ENCODE results near the gene DESI2.

GRCh38 chr1:244662599-244662998, 9.7 kb downstream of the DESI2 start:
- TF ChIP-seq ZBTB48 (tag by site-specific recombination; IDR thresholded peaks at IDR 0.05), result no peak
- TF ChIP-seq ELK4 (IDR thresholded peaks at IDR 0.05; ENCODE audit: borderline replicate concordance, low read depth, low read length), result no peak
- TF ChIP-seq CTCF (tag by site-specific recombination; IDR thresholded peaks at IDR 0.05), result no peak
- no peak for TF ChIP-seq ZNF292 (tag by site-specific recombination; IDR thresholded peaks at IDR 0.05; ENCODE audit: borderline replicate concordance, low read depth)
- TF ChIP-seq ZNF792 (tag by site-specific recombination; IDR thresholded peaks at IDR 0.05), result no peak
- no peak for TF ChIP-seq ZNF274 (IDR thresholded peaks at IDR 0.05; ENCODE audit: low read length)
- no peak for TF ChIP-seq ZNF274 (tag by site-specific recombination; IDR thresholded peaks at IDR 0.05; ENCODE audit: borderline replicate concordance)
- no peak for TF ChIP-seq YY1 (tag by site-specific recombination; IDR thresholded peaks at IDR 0.05)

Data from HEK293 (cell line).